Neural progenitor cell (in vitro differentiated cells): Measurements from ENCODE around the gene DEGS2. TPM values are rescaled to one million over a fixed set of nuclear protein-coding genes. Genes with fewer than 3 reads are reported as not detected.

Experiments used
- DNase-seq: peaks from one replicate; pipeline ENCODE4 v3.0.0-alpha.2; 2016; ENCODE audit warnings: low spot score
- H2AFZ ChIP-seq: fragments of 200-600 bp; sonication (generic); replicated peaks from 2 replicates; pipeline ENCODE4 v1.6.1; 2016; ENCODE audit warnings: antibody characterized with exemption
- H3F3A ChIP-seq: fragments of 200-600 bp; sonication (generic); 2 replicates; pipeline ENCODE4 v1.6.1; 2016; ENCODE audit warnings: antibody characterized with exemption, low read depth
- H3K27ac ChIP-seq: fragments of 200-600 bp; sonication (generic); 2 replicates; pipeline ENCODE4 v1.5.1; 2016; ENCODE audit warnings: mild to moderate bottlenecking
- H3K27me3 ChIP-seq: fragments of 200-600 bp; sonication (generic); 2 replicates; pipeline ENCODE4 v1.6.1; 2016; ENCODE audit warnings: mild to moderate bottlenecking, moderate library complexity
- H3K36me3 ChIP-seq: fragments of 200-600 bp; sonication (generic); 2 replicates; pipeline ENCODE4 v1.5.1; 2016
- H3K4me1 ChIP-seq: fragments of 200-600 bp; sonication (generic); 2 replicates; pipeline ENCODE4 v1.6.1; 2016; ENCODE audit warnings: mixed run types
- H3K4me2 ChIP-seq: fragments of 200-600 bp; sonication (generic); 2 replicates; pipeline ENCODE4 v1.6.1; 2016
- H3K4me3 ChIP-seq: fragments of 200-600 bp; sonication (generic); 2 replicates; pipeline ENCODE4 v1.5.1; 2016
- H3K79me2 ChIP-seq: fragments of 200-600 bp; sonication (generic); 2 replicates; pipeline ENCODE4 v1.6.1; 2016; ENCODE audit warnings: low read depth
- H3K9ac ChIP-seq: fragments of 200-600 bp; sonication (generic); 2 replicates; pipeline ENCODE4 v1.6.1; 2016
- H3K9me3 ChIP-seq: fragments of 200-600 bp; sonication (generic); 2 replicates; pipeline ENCODE4 v1.5.1; 2016; ENCODE audit warnings: low read depth
- H4K20me1 ChIP-seq: fragments of 200-600 bp; sonication (generic); 2 replicates; pipeline ENCODE4 v1.6.1; 2016; ENCODE audit warnings: low read depth
- H3K27ac Mint-ChIP-seq: 3 replicates; pipeline ENCODE4 v1.8.0; 2021; ENCODE audit warnings: mixed read lengths
- H3K27me3 Mint-ChIP-seq: 2 replicates; pipeline ENCODE4 v1.8.0; 2022; ENCODE audit warnings: low read depth, mild to moderate bottlenecking, inconsistent platforms, moderate library complexity, mixed read lengths; ENCODE audit not compliant: insufficient read depth
- H3K36me3 Mint-ChIP-seq: 3 replicates; pipeline ENCODE4 v1.8.0; 2021; ENCODE audit warnings: mixed read lengths
- H3K4me1 Mint-ChIP-seq: 3 replicates; pipeline ENCODE4 v1.8.0; 2021; ENCODE audit warnings: mixed read lengths
- H3K4me3 Mint-ChIP-seq: 3 replicates; pipeline ENCODE4 v1.8.0; 2021; ENCODE audit warnings: mild to moderate bottlenecking, moderate library complexity, mixed read lengths
- H3K9me3 Mint-ChIP-seq: 3 replicates; pipeline ENCODE4 v1.8.0; 2020; ENCODE audit warnings: mixed read lengths
- CTCF ChIP-seq: fragments of 200-600 bp; sonication (generic); IDR thresholded peaks from 2 replicates; pipeline ENCODE4 v1.5.1; 2017; ENCODE audit warnings: antibody characterized with exemption, mild to moderate bottlenecking
- EZH2 ChIP-seq: fragments of 200-600 bp; sonication (generic); IDR thresholded peaks from 2 replicates; pipeline ENCODE4 v1.6.1; 2017; ENCODE audit warnings: antibody characterized with exemption, mild to moderate bottlenecking, moderate library complexity
- EZH2phosphoT487 ChIP-seq: fragments of 200-600 bp; sonication (generic); IDR thresholded peaks from 2 replicates; pipeline ENCODE4 v1.6.1; 2017; ENCODE audit warnings: antibody characterized with exemption
- total RNA-seq: library from RNA; depleted of rRNA; stranded (reverse); fragments of >200 nt; gene quantifications from 2 replicates; pipeline ENCODE4 v1.2.3, GENCODE V29; 2015; ENCODE audit warnings: low replicate concordance

The DEGS2 gene
- total RNA-seq, 1 donor from 2014 or later = not detected

DNA sequence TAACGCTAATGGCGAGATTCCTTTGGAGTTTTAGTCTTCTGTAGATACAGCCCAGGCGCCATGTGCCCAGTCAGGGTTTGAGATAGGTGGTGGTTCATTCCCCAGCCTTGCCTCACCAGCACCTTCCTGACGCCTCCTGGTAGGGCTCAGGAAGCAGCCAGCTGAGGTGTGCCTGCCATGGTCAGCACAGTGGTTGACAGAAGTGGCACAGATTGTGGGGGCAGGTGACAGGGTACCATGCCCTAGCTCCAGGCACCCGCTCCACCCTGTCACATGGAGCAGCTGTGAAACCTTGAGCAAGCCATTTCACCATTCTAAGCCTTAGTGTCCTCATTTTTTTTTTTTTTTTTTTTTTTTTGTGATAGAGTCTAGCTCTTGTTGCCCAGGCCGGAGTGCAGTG lies 48.6 kb downstream of the DEGS2 start:
- TF ChIP-seq CTCF (no peak), EZH2 (no peak), EZH2phosphoT487 (no peak)

GRCh38 chr14:100109594-100109955 lies 49.9 kb downstream of the DEGS2 start:
- Mint-ChIP-seq H3K27me3 (peaks cover 9% of the 10 kb centered on the region), H3K4me3 (no peak overlapping the region), H3K36me3 (peaks cover 8% of the 10 kb centered on the region), H3K9me3 (peaks cover 2% of the 10 kb centered on the region), H3K4me1 (peaks cover 24% of the 10 kb centered on the region), H3K27ac (peak overlapping the region; percentile 53)
- Histone ChIP-seq H3K79me2 (no peaks in the 10 kb centered on the region), H3K9ac (no peak overlapping the region), H3K4me1 (no peaks in the 10 kb centered on the region), H4K20me1 (peaks cover 21% of the 10 kb centered on the region), H3K9me3 (no peaks in the 10 kb centered on the region), H3K27me3 (no peaks in the 10 kb centered on the region), H3K4me3 (no peak overlapping the region), H3K27ac (no peak overlapping the region), H2AFZ (no peak overlapping the region), H3K36me3 (no peaks in the 10 kb centered on the region), H3K4me2 (no peak overlapping the region), H3F3A (no peaks in the 10 kb centered on the region)
- DNase-seq = no peak
- TF ChIP-seq EZH2 (no peak), EZH2phosphoT487 (no peak), CTCF (no peak)

More for the DNA sequence above, 48.6 kb downstream of the DEGS2 start:
- peaks cover 8% of the 10 kb centered on the region for H3K36me3 Mint-ChIP-seq
- no peak overlapping the region for H3K4me3 ChIP-seq
- H3K27ac Mint-ChIP-seq = no peak overlapping the region
- no peaks in the 10 kb centered on the region for H3K27me3 ChIP-seq
- no peak overlapping the region for H3K4me3 Mint-ChIP-seq
- peaks cover 34% of the 10 kb centered on the region for H3K4me1 Mint-ChIP-seq
- H3K4me1 ChIP-seq = peaks cover 10% of the 10 kb centered on the region
- H3K79me2 ChIP-seq = no peaks in the 10 kb centered on the region
- no peak overlapping the region for H2AFZ ChIP-seq
- no peak overlapping the region for H3K27ac ChIP-seq
- H4K20me1 ChIP-seq = peaks cover 33% of the 10 kb centered on the region
- no peaks in the 10 kb centered on the region for H3K9me3 ChIP-seq
- H3K4me2 ChIP-seq = no peak overlapping the region
- H3K9me3 Mint-ChIP-seq = peaks cover 2% of the 10 kb centered on the region
- no peak overlapping the region for H3K9ac ChIP-seq
- peaks cover 11% of the 10 kb centered on the region for H3K27me3 Mint-ChIP-seq
- H3F3A ChIP-seq = no peaks in the 10 kb centered on the region
- H3K36me3 ChIP-seq = no peaks in the 10 kb centered on the region
- no peak for DNase-seq

- H3K9me3 ChIP-seq = no peaks in the 10 kb centered on the region
- H3K4me1 ChIP-seq = no peaks in the 10 kb centered on the region
- Mint-ChIP-seq H3K27me3 (peaks cover 9% of the 10 kb centered on the region), H3K36me3 (peaks cover 8% of the 10 kb centered on the region), H3K4me3 (peak overlapping the region; percentile 20), H3K4me1 (peaks cover 26% of the 10 kb centered on the region), H3K9me3 (peaks cover 2% of the 10 kb centered on the region), H3K27ac (peak overlapping the region; percentile 53)
- H4K20me1 ChIP-seq = peaks cover 20% of the 10 kb centered on the region
- H2AFZ ChIP-seq = no peak overlapping the region
- no peaks in the 10 kb centered on the region for H3K27me3 ChIP-seq
- no peaks in the 10 kb centered on the region for H3K36me3 ChIP-seq
- no peak overlapping the region for H3K9ac ChIP-seq
- TF ChIP-seq EZH2 = no peak
- TF ChIP-seq EZH2phosphoT487 = no peak
- no peak for TF ChIP-seq CTCF
- H3K27ac ChIP-seq = no peak overlapping the region
- no peak overlapping the region for H3K4me2 ChIP-seq
- H3K4me3 ChIP-seq = no peak overlapping the region
- no peaks in the 10 kb centered on the region for H3K79me2 ChIP-seq
- DNase-seq = no peak
- no peaks in the 10 kb centered on the region for H3F3A ChIP-seq
Observed at GRCh38 chr14:100108840-100109593, 50.4 kb downstream of the DEGS2 start.
